HepG2 (cell line): ENCODE measurements around the gene LEP. TPM values are rescaled to one million over a fixed set of nuclear protein-coding genes. Genes with fewer than 3 reads are reported as not detected.

Source experiments
- ATAC-seq: fragments of 200-7000 bp; cut with Tn5 transposase; 3 replicates; pipeline ENCODE4 v1.9.1; 2020; ENCODE audit warnings: mild to moderate bottlenecking, moderate library complexity
- BruUV-seq: library from RNA; stranded (reverse); fragments of 400-500 nt; replicated peaks from 2 replicates; lab custom pipeline; 2021; lab: Mats Ljungman, UMichigan
- CTCF ChIA-PET: fragments of 300-600 bp; formaldehyde crosslinking; extraction: SDS; loops from one replicate; lab custom pipeline; 2021; ENCODE audit warnings: low total read pairs, inconsistent platforms, low intra/inter-chr PET ratio; lab: Yijun Ruan, JAX
- POLR2A ChIA-PET: fragments of 350-600 bp; sonication (Branson Sonifier 250); formaldehyde crosslinking; loops from one replicate; lab custom pipeline; 2020; ENCODE audit warnings: antibody characterized with exemption, inconsistent platforms; lab: Yijun Ruan, JAX
- DNase-seq: peaks from one replicate; pipeline ENCODE4 v3.0.0-alpha.2; 2015; ENCODE audit warnings: low spot score
- FAIRE-seq: peaks from 3 replicates; lab custom pipeline; 2011; peaks lifted over from hg19 to GRCh38; lab: Jason Lieb, UNC
- H2AFZ ChIP-seq: one replicate; pipeline ENCODE4 v1.6.1; 2011; ENCODE audit warnings: low read length, inconsistent platforms
- H3K27ac ChIP-seq: fragments of 300-600 bp; 3 replicates; pipeline ENCODE4 v1.8.0; 2011; ENCODE audit warnings: mixed run types, mild to moderate bottlenecking, mixed read lengths, low read length, inconsistent platforms; ENCODE audit not compliant: insufficient read depth; ENCODE audit errors: extremely low read length
- H3K27me3 ChIP-seq, 2 experiments: fragments of 200-600 bp in 1 of 2; 2 replicates in 1 of 2; 3 replicates in 1 of 2; pipeline versions ENCODE4 v1.6.0 to v1.8.0; 2011; ENCODE audit warnings: low read length in 2 of 2, mild to moderate bottlenecking in 2 of 2, moderate library complexity in 2 of 2, inconsistent platforms in 1 of 2; ENCODE audit not compliant: insufficient read depth in 2 of 2, control insufficient read depth in 1 of 2
- H3K36me3 ChIP-seq, 2 experiments: fragments of 200-600 bp in 1 of 2; replicated peaks in 1 of 2; 2 replicates in 1 of 2; 3 replicates in 1 of 2; pipeline versions ENCODE4 v1.5.1 to v1.8.0; 2011; ENCODE audit warnings: low read length in 2 of 2, inconsistent platforms in 1 of 2; ENCODE audit not compliant: insufficient read depth in 2 of 2, control insufficient read depth in 1 of 2
- H3K4me1 ChIP-seq: 2 replicates; pipeline ENCODE4 v1.5.1; 2012; ENCODE audit warnings: low read length, inconsistent platforms; ENCODE audit not compliant: insufficient read depth
- H3K4me2 ChIP-seq: 2 replicates; pipeline ENCODE4 v1.6.0; 2011; ENCODE audit warnings: low read depth, low read length, inconsistent platforms
- H3K4me3 ChIP-seq, 3 experiments: fragments of 200-600 bp in 1 of 3; sonication (generic), shearing (Covaris generic) in 1 of 3; replicated peaks in 1 of 3; 2 replicates each; pipeline ENCODE4 v1.5.1; 2011 to 2016; ENCODE audit warnings: low read length in 3 of 3, inconsistent platforms in 2 of 3, low read depth in 2 of 3, mild to moderate bottlenecking in 2 of 3, control low read depth in 1 of 3, mixed read lengths in 1 of 3; ENCODE audit not compliant: insufficient read depth in 1 of 3
- H3K79me2 ChIP-seq: one replicate; pipeline ENCODE4 v1.6.1; 2011; ENCODE audit warnings: low read length, inconsistent platforms; ENCODE audit not compliant: insufficient read depth
- H3K9ac ChIP-seq: 2 replicates; pipeline ENCODE4 v1.6.0; 2011; ENCODE audit warnings: mild to moderate bottlenecking, low read depth, low read length, inconsistent platforms; ENCODE audit not compliant: insufficient read depth
- H3K9me3 ChIP-seq: 2 replicates; pipeline ENCODE4 v1.5.1; 2012; ENCODE audit warnings: mild to moderate bottlenecking, low read length
- H4K20me1 ChIP-seq: 2 replicates; pipeline ENCODE4 v1.6.0; 2011; ENCODE audit warnings: inconsistent platforms, mild to moderate bottlenecking, low read length, moderate library complexity; ENCODE audit not compliant: insufficient read depth
- KMT2A ChIP-seq: sonication (generic); formaldehyde crosslinking; IDR thresholded peaks from 2 replicates; pipeline ENCODE4 v1.4.0; 2020; ENCODE audit warnings: missing genetic modification reagents
- RNF2 ChIP-seq: fragments of 450-650 bp; conservative IDR thresholded peaks from 2 replicates; pipeline ENCODE4 v1.6.1; 2016; ENCODE audit warnings: low read depth
- ZNF207 ChIP-seq: fragments of 450-650 bp; IDR thresholded peaks from 2 replicates; pipeline ENCODE4 v1.6.1; 2016; ENCODE audit warnings: antibody characterized with exemption, borderline replicate concordance
- ZNF317 ChIP-seq: sonication (generic); formaldehyde crosslinking; IDR thresholded peaks from 2 replicates; pipeline ENCODE4 v1.5.0; 2020; ENCODE audit warnings: mild to moderate bottlenecking, missing genetic modification reagents
- WGBS: methylation state at CpG from one replicate; pipeline ENCODE4 v1.1.6; 2017; ENCODE audit warnings: low lambda C conversion rate; 5-methylcytosine and 5-hydroxymethylcytosine counted together
- in situ Hi-C: cut with HindIII; loops from 2 replicates; pipeline ENCODE4 v1.10.0; 2017; ENCODE audit warnings: low pct_unique_long_range_greater_than_20kb; ENCODE audit not compliant: extremely low pct_ligation_motif_present
- intact Hi-C: fragments of 100-400 bp; cut with micrococcal nuclease; formaldehyde crosslinking; loops from one replicate; pipeline ENCODE4 v1.10.0; 2022; ENCODE audit not compliant: unreplicated experiment
- polyA plus RNA-seq, 8 experiments: library from polyadenylated mRNA; depleted of rRNA in 3 of 8; stranded (reverse) in 7 of 8; unstranded in 1 of 8; fragments of >200 nt; fragmentation: Illumina TruSeq in 4 of 8; extraction: Trizol in 4 of 8; gene quantifications; 2 replicates each; pipeline versions ENCODE4 v1.2.1 to v1.2.3, GENCODE V29; 2011 to 2016; ENCODE audit warnings: low read depth in 4 of 8, missing spikeins in 1 of 8, mixed read lengths in 1 of 8; ENCODE audit not compliant: insufficient read depth in 1 of 8
- total RNA-seq, 5 experiments: library from RNA; depleted of rRNA; stranded (reverse); fragments of >200 nt; fragmentation: Illumina TruSeq; extraction: Trizol; gene quantifications; 2 replicates each; pipeline ENCODE4 v1.2.3, GENCODE V29; 2016; ENCODE audit warnings: low read depth in 1 of 5

The LEP gene
- total and polyA plus RNA-seq, 2 of the 13 experiments (the other 11 are each of a cell fraction or from before 2014, with no cell fraction given): 0.05 TPM; not detected in 1

DNA sequence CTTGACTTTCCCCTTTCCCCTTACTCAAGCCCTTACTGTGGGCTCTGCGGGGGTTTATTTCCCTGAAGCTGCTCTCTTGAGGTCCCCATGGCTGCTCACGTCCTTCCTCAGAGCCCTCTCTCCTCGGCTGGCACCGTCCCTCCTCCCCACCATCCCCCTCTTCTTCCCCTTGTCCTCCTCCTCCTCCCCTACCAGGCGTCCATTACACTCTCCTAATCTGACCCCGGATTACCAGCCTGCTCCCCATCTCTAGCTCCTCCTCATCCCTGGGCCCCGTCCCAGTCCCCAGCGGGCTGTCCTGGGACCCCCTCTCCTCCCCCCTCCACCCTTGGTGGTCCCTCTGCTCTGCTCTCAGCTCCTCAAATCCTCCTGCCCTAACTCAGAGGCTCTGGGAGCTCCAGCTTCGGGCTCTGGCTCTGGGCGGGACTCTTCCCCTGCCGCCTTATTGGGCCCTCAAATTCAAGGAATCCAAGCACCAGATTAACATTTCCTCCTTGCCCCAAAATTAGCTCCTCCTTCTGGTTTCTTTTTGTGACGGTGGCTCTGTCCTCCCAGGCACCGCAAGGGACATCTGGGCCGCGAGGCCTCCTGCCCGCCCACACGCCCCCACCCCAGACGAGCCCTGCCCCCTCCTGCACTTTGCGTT is 48.5 kb upstream of the LEP start:
- in situ Hi-C loops: no loop called here
- H3K27ac ChIP-seq: no peak overlapping the region
- CTCF ChIA-PET: no interaction called here
- ATAC-seq: no peak
- H3K4me2 ChIP-seq: no peak overlapping the region
- intact Hi-C loops: no loop called here
- no TSS peak for BruUV-seq
- no peak overlapping the region for H3K4me3 ChIP-seq
- no peak for FAIRE-seq
- H4K20me1 ChIP-seq: no peaks in the 10 kb centered on the region
- POLR2A ChIA-PET: no interaction called here
- WGBS: 24% methylated on average over 19 of the region's 19 CpGs
- no peaks in the 10 kb centered on the region for H3K79me2 ChIP-seq
- no peak for DNase-seq
- peaks cover 6 to 35% of the 10 kb centered on the region in 2 experiments; a peak in 4 of 5 replicates for H3K27me3 ChIP-seq
- H2AFZ ChIP-seq: no peak overlapping the region
- H3K4me1 ChIP-seq: peaks cover 5% of the 10 kb centered on the region; the same call in 1 of the 2 replicates
- peaks cover 24% of the 10 kb centered on the region for H3K9me3 ChIP-seq
- H3K36me3 ChIP-seq: no peaks in the 10 kb centered on the region
- no peak overlapping the region for H3K9ac ChIP-seq
- TF ChIP-seq ZNF207: no peak

DNA sequence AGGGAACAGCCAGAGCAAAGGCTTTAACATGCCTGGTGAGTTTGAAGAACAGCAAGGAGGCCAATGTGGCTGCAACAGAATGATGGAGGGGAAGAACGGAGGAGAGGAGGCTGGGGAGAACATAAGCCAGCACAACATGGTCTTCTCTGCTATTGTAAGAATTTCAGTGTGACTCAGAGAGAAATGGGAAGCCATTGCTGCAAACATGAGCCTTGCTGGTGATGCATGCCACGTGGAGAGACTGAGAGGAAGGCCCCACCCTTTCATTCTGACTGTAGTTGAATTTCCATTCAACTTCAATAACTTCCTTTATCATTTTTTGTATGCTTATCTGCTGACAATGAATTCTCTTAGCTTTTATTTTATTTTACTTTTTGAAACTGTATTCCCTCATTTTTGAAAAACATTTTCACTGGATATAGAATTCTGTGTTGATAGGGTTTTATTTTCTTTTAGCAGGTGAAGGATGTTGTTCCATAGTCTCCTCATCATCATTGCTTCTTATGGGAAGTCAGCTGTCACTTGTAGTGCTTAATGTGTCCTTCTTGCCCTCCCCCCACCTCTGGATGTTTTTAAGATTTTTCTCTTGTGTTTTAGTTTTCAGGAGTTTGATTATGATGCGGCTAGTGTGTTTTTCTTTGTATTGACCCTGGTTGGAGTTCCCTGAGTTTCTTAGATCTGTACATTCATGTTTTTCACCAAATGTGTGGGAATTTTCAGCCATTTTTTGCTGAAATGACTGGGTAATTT is 46.4 kb upstream of the LEP start:
- CTCF ChIA-PET: no interaction called here
- H3K9ac ChIP-seq: no peak overlapping the region
- TF ChIP-seq ZNF317 (CRISPR knock-in tag) (peak; percentile 99), KMT2A (no peak), RNF2 (no peak)
- no peak overlapping the region for H3K4me2 ChIP-seq
- in situ Hi-C loops (no loop called here), intact Hi-C loops (no loop called here)
- DNase-seq: no peak
- no peaks in the 10 kb centered on the region for H3K4me1 ChIP-seq
- H3K4me3 ChIP-seq: no peak overlapping the region
- no peaks in the 10 kb centered on the region for H3K79me2 ChIP-seq
- H3K27me3 ChIP-seq: peaks cover 1 to 20% of the 10 kb centered on the region in 2 experiments; a peak in 3 of 5 replicates
- no peak for FAIRE-seq
- WGBS: 1% methylated on average over 3 of the region's 3 CpGs
- H2AFZ ChIP-seq: no peak overlapping the region
- no peaks in the 10 kb centered on the region for H4K20me1 ChIP-seq
- no peaks in the 10 kb centered on the region for H3K36me3 ChIP-seq
- peaks cover 24% of the 10 kb centered on the region for H3K9me3 ChIP-seq
- no peak for ATAC-seq
- POLR2A ChIA-PET: no interaction called here
- BruUV-seq: no TSS peak
- no peak overlapping the region for H3K27ac ChIP-seq
